ENCODE data around the gene GLI1.

The GLI1 gene

GRCh38 chr12:57467212-57467874, 7.8 kb downstream of the GLI1 start:
- no peak for DNase-seq (ENCODE audit: low read depth)
- TF ChIP-seq, protein P1, sequence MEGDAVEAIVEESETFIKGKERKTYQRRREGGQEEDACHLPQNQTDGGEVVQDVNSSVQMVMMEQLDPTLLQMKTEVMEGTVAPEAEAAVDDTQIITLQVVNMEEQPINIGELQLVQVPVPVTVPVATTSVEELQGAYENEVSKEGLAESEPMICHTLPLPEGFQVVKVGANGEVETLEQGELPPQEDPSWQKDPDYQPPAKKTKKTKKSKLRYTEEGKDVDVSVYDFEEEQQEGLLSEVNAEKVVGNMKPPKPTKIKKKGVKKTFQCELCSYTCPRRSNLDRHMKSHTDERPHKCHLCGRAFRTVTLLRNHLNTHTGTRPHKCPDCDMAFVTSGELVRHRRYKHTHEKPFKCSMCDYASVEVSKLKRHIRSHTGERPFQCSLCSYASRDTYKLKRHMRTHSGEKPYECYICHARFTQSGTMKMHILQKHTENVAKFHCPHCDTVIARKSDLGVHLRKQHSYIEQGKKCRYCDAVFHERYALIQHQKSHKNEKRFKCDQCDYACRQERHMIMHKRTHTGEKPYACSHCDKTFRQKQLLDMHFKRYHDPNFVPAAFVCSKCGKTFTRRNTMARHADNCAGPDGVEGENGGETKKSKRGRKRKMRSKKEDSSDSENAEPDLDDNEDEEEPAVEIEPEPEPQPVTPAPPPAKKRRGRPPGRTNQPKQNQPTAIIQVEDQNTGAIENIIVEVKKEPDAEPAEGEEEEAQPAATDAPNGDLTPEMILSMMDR (IDR thresholded peaks at IDR 0.05; ENCODE audit: insufficient read depth, low read depth, low read length, missing control alignments) = no peak
- H3K4me3 ChIP-seq (ENCODE audit: low read depth, low read length) = no peak overlapping the region

DNA sequence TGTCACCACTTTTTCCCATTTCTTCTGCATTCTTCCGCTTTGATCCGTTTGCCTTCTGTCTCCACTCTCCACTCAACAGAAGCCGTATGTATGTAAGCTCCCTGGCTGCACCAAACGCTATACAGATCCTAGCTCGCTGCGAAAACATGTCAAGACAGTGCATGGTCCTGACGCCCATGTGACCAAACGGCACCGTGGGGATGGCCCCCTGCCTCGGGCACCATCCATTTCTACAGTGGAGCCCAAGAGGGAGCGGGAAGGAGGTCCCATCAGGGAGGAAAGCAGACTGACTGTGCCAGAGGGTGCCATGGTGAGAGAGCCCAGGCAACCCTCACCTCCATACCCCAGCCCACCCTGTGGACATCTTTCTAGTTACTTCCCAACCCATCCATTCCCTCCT, 8.3 kb downstream of the GLI1 start:
- H3K4me3 ChIP-seq (ENCODE audit: low read depth, low read length) = no peak overlapping the region
- no peak for DNase-seq (ENCODE audit: low read depth)
- TF ChIP-seq, protein P1 (IDR thresholded peaks at IDR 0.05; ENCODE audit: insufficient read depth, low read depth, low read length, missing control alignments) = no peak

GRCh38 chr12:57469296-57470164, 9.9 kb downstream of the GLI1 start:
- TF ChIP-seq, protein P1 (IDR thresholded peaks at IDR 0.05; ENCODE audit: insufficient read depth, low read depth, low read length, missing control alignments) = no peak
- no peak for DNase-seq (ENCODE audit: low read depth)

GRCh38 chr12:57470286-57470969, 10.8 kb downstream of the GLI1 start:
- H3K4me3 ChIP-seq (ENCODE audit: low read depth, low read length) = no peak overlapping the region
- TF ChIP-seq, protein P1 (IDR thresholded peaks at IDR 0.05; ENCODE audit: insufficient read depth, low read depth, low read length, missing control alignments) = no peak
- DNase-seq (ENCODE audit: low read depth) = no peak

More at GRCh38 chr12:57469296-57470164, 9.9 kb downstream of the GLI1 start:
- no peak overlapping the region for H3K4me3 ChIP-seq (ENCODE audit: low read depth, low read length)

DNA sequence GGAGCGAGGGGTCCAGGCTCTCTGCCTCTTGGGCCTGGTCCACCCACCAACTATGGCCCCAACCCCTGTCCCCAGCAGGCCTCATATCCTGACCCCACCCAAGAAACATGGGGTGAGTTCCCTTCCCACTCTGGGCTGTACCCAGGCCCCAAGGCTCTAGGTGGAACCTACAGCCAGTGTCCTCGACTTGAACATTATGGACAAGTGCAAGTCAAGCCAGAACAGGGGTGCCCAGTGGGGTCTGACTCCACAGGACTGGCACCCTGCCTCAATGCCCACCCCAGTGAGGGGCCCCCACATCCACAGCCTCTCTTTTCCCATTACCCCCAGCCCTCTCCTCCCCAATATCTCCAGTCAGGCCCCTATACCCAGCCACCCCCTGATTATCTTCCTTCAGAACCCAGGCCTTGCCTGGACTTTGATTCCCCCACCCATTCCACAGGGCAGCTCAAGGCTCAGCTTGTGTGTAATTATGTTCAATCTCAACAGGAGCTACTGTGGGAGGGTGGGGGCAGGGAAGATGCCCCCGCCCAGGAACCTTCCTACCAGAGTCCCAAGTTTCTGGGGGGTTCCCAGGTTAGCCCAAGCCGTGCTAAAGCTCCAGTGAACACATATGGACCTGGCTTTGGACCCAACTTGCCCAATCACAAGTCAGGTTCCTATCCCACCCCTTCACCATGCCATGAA, 11.5 kb downstream of the GLI1 start:
- H3K4me3 ChIP-seq (ENCODE audit: low read depth, low read length) = no peak overlapping the region
- no peak for DNase-seq (ENCODE audit: low read depth)
- TF ChIP-seq, protein P1 (IDR thresholded peaks at IDR 0.05; ENCODE audit: insufficient read depth, low read depth, low read length, missing control alignments) = no peak

DNA sequence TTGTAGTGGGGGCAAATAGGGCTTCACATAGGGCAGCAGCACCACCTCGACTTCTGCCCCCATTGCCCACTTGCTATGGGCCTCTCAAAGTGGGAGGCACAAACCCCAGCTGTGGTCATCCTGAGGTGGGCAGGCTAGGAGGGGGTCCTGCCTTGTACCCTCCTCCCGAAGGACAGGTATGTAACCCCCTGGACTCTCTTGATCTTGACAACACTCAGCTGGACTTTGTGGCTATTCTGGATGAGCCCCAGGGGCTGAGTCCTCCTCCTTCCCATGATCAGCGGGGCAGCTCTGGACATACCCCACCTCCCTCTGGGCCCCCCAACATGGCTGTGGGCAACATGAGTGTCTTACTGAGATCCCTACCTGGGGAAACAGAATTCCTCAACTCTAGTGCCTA, 12.1 kb downstream of the GLI1 start:
- no peak overlapping the region for H3K4me3 ChIP-seq (ENCODE audit: low read depth, low read length)
- no peak for DNase-seq (ENCODE audit: low read depth)
- TF ChIP-seq, protein P1 (IDR thresholded peaks at IDR 0.05; ENCODE audit: insufficient read depth, low read depth, low read length, missing control alignments) = no peak
